Head of caudate nucleus (tissue), 42 donors: Measurements from ENCODE around the gene RWDD2A.

Experiments
- DNase-seq, 42 donors: peaks; one replicate each; pipeline versions ENCODE4 v3.0.0 to v3.0.0-alpha.2; 2020 to 2021; ENCODE audit warnings: mixed read lengths in 7 of 42
- intact Hi-C: fragments of 100-400 bp; cut with DNase I; formaldehyde crosslinking; loops from one replicate; pipeline ENCODE4 v1.15.0; 2022

The RWDD2A gene

GRCh38 chr6:83193747-83194566 is 800 bp downstream of the RWDD2A start:
- intact Hi-C loops = loop anchor here (5.0 kb wide), 1 partner anchor 127 kb away; the partner anchor contains the start of genes DOP1A and UBE3D
- DNase-seq = peak; percentile 11 to 77 (median 57)

GRCh38 chr6:83198486-83199172 is 5.5 kb downstream of the RWDD2A start:
- no peak for DNase-seq
- intact Hi-C loops = no loop called here

- no peak for DNase-seq
- intact Hi-C loops = no loop called here
These were observed 6.2 kb downstream of the RWDD2A start for GRCh38 chr6:83199173-83199862.

GRCh38 chr6:83199863-83200225 is 6.7 kb downstream of the RWDD2A start:
- DNase-seq = no peak
- intact Hi-C loops = no loop called here

- intact Hi-C loops = no loop called here
- DNase-seq = no peak
These were observed 8.9 kb downstream of the RWDD2A start for GRCh38 chr6:83202031-83202430.

- intact Hi-C loops = loop anchor here (5.0 kb wide), 1 partner anchor 148 kb away; the partner anchor contains the start of genes DOP1A and UBE3D
- peak; percentile 7 to 90 (median 72) for DNase-seq
These were observed 22.2 kb downstream of the RWDD2A start for GRCh38 chr6:83215131-83216047.

- intact Hi-C loops = loop anchor here (5.0 kb wide), 1 partner anchor 150 kb away; the partner anchor contains the start of genes DOP1A and UBE3D
- DNase-seq = peak in 3 of 42 donors; percentile 21 to 43 (median 34)
These were observed 23.6 kb downstream of the RWDD2A start for GRCh38 chr6:83216806-83217205.

- DNase-seq = no peak
- intact Hi-C loops = loop anchor here (5.0 kb wide), 1 partner anchor 151 kb away; the partner anchor contains the start of genes DOP1A and UBE3D
These were observed 25.5 kb downstream of the RWDD2A start for GRCh38 chr6:83218646-83219045.

GRCh38 chr6:83220121-83220520 is 27.0 kb downstream of the RWDD2A start:
- no peak for DNase-seq
- intact Hi-C loops = no loop called here

- intact Hi-C loops = no loop called here
- no peak for DNase-seq
These were observed 28.1 kb downstream of the RWDD2A start for GRCh38 chr6:83221276-83221675.

GRCh38 chr6:83221889-83222479 is 28.8 kb downstream of the RWDD2A start:
- intact Hi-C loops = loop anchor here (2.0 kb wide), 1 partner anchor 293 kb away; no protein-coding TSS in a partner anchor
- no peak for DNase-seq

GRCh38 chr6:83226517-83226916 is 33.4 kb downstream of the RWDD2A start:
- intact Hi-C loops = no loop called here
- DNase-seq = no peak

- no peak for DNase-seq
- intact Hi-C loops = no loop called here
These were observed 38.0 kb downstream of the RWDD2A start for GRCh38 chr6:83231146-83231545.

GRCh38 chr6:83247471-83247870 is 54.3 kb downstream of the RWDD2A start:
- DNase-seq = no peak
- intact Hi-C loops = no loop called here
